ENCODE data around the gene GPC4.

DNA sequence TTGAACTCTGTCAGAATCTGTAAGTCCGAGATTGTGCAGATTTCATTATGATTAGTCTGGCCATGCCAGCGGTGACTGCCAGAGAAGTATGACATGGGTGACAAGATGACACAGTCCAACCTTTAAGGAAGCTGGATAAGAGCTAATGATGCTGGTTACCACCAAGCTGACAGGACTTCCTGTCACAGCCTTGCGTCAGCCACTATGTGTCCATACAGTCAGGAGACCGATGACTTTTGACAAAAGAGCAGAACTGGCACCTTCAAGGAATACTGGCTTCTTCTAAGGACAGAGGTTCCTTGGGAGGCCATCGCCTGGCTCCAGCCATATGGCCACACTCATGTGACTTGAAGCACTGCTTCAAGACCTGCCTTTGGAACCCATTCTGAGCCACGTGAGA is 129.9 kb downstream of the GPC4 start:
- TF ChIP-seq CTCF (conservative IDR thresholded peaks at IDR 0.05 in 1 of 2, IDR thresholded peaks at IDR 0.05 in 1 of 2; ENCODE audit: extremely low read depth in 1 of 2, insufficient read depth in 1 of 2, low read depth in 1 of 2, low read length in 2 of 2) (no peak), EZH2 (IDR thresholded peaks at IDR 0.05; ENCODE audit: borderline replicate concordance, low read length) (no peak)
